Left cardiac atrium (tissue), 4 donors: ENCODE results near the gene LYPD6B. TPM values are rescaled to one million over a fixed set of nuclear protein-coding genes. Genes with fewer than 3 reads are reported as not detected.
A peak's percentile ranks its signal among the peaks of the same experiment; 100 is the strongest.

ENCODE experiments used
- ATAC-seq, 2 donors: fragments of 200-7000 bp; cut with Tn5 transposase; one replicate each; pipeline ENCODE4 v1.9.1; 2020; ENCODE audit warnings: mild to moderate bottlenecking in 2 of 2, moderate library complexity in 2 of 2
- DNase-seq: peaks from one replicate; pipeline ENCODE4 v3.0.0-alpha.2; 2020
- intact Hi-C, 2 donors: fragments of 100-400 bp; cut with DNase I; formaldehyde crosslinking; loops; one replicate each; pipeline versions ENCODE4 v1.14.1 to v1.15.1; 2022 to 2023
- total RNA-seq, 2 donors: library from RNA; stranded (reverse); fragmentation: NEBNext Ultra II Directional; extraction: Animal tissue kit (Norgen Biotek cat#: 25700); gene quantifications; one replicate each; pipeline ENCODE4 v1.2.1, GENCODE V29; 2021
- donor health status: DM: no; HTN: yes; CAD: no.
- donor health status: DM: no; HTN: yes; CAD: no; lungs with severe emphysema.
- donor health status: DM: yes; HTN: yes; CAD: no.
- donor health status: Dilated cardiomyopathy.

LYPD6B gene
- total RNA-seq, 2 donors from 2014 or later: not detected

DNA sequence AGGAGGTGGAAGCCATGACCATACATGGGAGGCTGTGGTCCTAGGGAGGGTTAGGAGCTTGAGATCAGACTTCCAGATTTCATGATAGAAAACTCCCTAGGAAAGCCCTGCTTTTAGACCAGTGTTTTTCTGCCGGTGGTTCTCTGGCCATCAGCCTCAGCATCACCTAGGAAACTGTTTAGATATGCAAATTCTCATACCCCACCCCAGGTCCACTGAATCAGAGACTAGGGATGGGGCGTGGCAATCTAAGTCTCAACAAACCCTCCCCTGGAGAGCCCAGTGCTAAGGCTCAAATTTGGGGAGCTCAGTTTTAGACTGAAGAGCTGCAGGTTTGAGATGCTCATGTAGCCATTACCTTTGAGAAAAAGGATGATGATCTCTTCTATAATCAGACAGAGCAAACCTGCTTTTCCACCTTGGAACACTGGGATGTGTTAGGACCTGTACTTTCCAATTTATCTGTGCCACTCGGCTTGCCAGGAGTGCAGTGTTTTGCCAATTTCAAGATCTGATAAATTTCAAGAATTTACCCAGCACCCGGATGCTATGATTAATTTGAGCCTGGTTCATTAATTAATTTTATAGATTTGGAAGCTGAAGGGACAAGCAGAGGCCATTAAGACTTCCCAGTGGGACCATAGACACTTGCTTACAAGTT is 31.5 kb upstream of the LYPD6B start:
- ATAC-seq: no peak
- intact Hi-C loops: no loop called here
- DNase-seq: no peak

DNA sequence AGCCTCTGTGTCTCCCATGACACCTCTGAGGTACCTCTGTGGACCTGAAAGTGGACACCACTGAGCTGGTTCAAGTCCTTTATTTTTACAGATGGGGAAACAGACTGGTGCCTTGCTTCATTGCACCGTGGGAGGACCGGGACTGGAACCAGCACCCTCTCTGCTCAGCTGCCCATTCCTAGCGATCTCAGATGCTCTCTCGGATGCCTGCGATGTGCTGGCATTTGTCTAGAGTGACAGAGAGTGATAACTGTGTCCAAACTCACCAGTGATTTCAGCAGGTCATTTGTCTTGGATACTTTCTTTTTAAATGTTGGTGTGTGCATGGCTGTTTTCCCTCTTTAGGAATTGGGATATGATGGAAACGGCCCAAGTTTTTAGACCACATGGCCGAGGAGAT is 30.1 kb upstream of the LYPD6B start:
- intact Hi-C loops: no loop called here
- no peak for DNase-seq
- ATAC-seq: no peak

GRCh38 chr2:149009576-149010461 is 28.7 kb upstream of the LYPD6B start:
- ATAC-seq (no peak), DNase-seq (no peak)
- intact Hi-C loops: no loop called here

GRCh38 chr2:149012545-149012944 is 26.0 kb upstream of the LYPD6B start:
- no peak for ATAC-seq
- intact Hi-C loops: no loop called here
- DNase-seq: no peak

DNA sequence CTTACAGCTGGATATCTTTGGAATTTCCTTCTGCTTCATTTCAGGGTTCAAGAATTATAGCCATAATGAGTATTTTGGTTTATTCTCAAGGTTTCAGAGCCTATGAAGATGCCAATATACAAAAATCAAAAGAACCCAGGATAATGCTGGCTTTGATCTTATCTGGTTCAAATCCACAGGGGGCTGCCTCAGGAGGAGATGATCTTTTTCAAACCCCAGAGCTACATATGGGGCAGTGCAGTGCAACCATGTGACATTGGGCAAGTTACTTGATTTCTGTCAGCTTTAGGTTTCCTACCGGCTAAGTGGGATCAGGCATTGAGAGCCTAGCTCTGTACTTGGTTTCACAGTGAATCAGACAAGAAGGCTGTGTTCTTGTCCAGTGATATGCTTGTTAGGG is 23.0 kb upstream of the LYPD6B start:
- intact Hi-C loops: loop anchor here in 1 of 2 donors (5.0 kb wide), 1 partner anchor 547 kb away; no protein-coding TSS in a partner anchor
- DNase-seq (no peak), ATAC-seq (no peak)

DNA sequence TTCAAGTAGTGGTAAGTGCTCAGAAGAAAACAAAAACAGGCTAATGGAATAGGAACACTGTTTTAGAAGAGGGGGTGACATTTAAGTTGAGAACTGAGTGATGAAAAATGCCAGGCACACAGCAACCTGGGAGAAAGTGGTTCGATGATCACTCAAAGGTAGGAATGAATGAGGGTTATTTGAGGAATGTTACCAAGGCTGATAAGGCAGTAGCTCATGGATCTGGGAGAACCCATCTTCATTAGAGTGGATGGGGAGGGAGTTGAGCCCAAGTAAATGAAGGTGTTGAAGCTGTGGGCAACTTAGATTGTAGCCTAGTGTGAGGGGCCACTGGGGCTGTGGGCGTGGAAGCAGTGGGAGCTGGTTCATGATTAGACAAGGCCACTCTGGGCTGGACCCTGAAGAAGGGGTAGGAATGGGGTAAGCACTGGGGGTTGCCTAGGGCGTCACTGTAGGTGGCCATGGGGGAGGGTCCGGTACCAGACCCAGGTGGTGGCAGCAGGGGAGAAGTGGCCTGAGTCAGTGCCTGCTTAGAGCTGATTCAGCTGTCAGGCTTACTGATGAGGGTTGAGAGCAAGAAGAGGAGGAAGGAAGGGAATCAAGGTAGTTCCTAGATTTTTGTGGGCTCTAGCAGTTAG is 22.5 kb upstream of the LYPD6B start:
- intact Hi-C loops: loop anchor here in 1 of 2 donors (5.0 kb wide), 1 partner anchor 546 kb away; no protein-coding TSS in a partner anchor

DNA sequence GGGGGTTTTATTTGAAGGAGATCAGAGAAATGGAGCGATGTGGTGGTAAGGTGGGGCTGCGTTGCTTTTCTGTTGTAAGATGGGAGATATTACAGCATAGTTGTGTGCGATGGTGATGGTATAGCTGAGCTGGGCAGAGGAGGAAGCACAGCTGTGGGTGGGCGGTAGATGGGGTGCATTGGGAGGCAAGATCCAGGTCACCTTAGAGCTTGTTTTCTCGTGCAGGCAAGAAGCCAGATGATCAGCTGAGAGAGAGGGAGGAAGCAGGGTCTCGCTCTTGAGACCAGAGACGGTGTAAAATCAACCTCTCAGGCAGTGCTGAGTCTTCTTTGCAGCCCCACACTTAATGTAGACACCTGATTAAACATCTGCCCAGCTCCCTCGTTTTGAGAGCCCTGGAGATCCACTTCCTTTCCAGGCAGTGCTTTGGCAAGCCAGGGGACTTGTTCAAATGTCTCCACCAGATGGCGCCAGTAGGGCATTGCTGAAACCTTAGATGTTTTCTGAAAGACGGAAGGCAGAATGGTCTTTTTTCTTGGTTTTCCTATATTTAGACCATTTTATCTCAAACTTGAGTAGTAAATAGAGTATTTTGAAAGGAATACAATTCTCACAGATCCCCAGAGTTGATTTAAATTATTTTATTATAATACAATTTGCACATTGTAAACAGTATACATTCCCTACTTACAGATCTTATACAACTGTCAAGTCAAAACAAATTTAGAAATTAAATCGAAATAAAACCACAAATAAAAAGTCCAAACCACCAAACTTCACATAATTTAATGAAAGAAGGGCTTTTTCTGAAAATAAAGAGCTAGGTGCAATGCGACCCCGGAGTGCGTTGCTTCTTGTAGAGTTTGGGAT is 21.1 kb upstream of the LYPD6B start:
- intact Hi-C loops: loop anchor here (1.0 to 5.0 kb wide), 2 partner anchors 544 to 545 kb away; no protein-coding TSS in a partner anchor
- DNase-seq: peak; percentile 81
- ATAC-seq: peak; percentile 73 to 77

More for the DNA sequence above, 22.5 kb upstream of the LYPD6B start:
- no peak for ATAC-seq
- no peak for DNase-seq

GRCh38 chr2:149018981-149019380 is 19.5 kb upstream of the LYPD6B start:
- DNase-seq (no peak), ATAC-seq (no peak)
- intact Hi-C loops: loop anchor here in 1 of 2 donors (5.0 kb wide), 1 partner anchor 543 kb away; no protein-coding TSS in a partner anchor

GRCh38 chr2:149019768-149020167 is 18.7 kb upstream of the LYPD6B start:
- intact Hi-C loops: loop anchor here in 1 of 2 donors (5.0 kb wide), 1 partner anchor 543 kb away; no protein-coding TSS in a partner anchor
- ATAC-seq (no peak), DNase-seq (no peak)

GRCh38 chr2:149020432-149020851 is 18.1 kb upstream of the LYPD6B start:
- intact Hi-C loops: no loop called here
- DNase-seq (no peak), ATAC-seq (no peak)

DNA sequence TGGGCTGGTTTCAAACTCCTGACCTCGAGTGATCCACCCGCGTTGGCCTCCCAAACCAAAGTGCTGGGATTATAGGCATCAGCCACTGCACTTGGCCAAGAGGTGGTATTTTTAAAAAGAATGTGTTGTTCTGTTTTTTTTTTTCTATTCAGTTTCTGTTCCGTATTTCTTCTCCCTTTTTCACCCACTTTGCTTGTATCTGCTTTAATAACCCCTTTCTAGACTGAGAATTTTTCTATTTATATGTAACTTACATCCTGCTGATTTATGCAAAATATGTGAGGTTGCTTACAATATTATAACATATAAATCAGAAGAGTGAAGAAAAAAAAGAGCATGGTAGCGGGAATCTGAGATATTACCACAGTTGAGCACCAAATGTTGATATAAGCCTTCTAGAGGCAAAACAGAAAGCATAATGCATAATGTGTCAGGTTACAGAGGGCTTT is 17.2 kb upstream of the LYPD6B start:
- no peak for ATAC-seq
- intact Hi-C loops: no loop called here
- DNase-seq: no peak

DNA sequence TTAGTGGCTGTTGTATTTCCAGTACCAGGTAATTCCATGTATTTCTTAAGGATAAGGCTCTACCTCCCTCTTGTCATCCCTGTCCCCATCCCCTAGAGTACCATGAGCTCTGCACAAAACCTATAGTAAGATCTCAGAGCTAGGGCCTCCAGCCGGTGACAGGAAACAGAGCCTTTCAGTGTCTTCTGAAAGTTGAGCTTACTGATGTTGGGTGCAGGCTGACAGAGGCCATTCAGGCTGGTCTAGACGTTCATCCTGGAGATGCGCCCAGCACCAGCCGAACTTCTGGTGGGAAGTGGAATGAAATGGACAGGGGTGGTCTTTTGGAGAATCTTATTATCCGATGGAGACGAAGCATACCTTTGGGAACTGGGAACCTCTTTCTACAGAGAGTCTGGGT is 16.7 kb upstream of the LYPD6B start:
- no peak for ATAC-seq
- DNase-seq: no peak
- intact Hi-C loops: no loop called here

- no peak for ATAC-seq
- DNase-seq: no peak
- intact Hi-C loops: no loop called here
Measured at GRCh38 chr2:149023091-149023490, 15.4 kb upstream of the LYPD6B start.

DNA sequence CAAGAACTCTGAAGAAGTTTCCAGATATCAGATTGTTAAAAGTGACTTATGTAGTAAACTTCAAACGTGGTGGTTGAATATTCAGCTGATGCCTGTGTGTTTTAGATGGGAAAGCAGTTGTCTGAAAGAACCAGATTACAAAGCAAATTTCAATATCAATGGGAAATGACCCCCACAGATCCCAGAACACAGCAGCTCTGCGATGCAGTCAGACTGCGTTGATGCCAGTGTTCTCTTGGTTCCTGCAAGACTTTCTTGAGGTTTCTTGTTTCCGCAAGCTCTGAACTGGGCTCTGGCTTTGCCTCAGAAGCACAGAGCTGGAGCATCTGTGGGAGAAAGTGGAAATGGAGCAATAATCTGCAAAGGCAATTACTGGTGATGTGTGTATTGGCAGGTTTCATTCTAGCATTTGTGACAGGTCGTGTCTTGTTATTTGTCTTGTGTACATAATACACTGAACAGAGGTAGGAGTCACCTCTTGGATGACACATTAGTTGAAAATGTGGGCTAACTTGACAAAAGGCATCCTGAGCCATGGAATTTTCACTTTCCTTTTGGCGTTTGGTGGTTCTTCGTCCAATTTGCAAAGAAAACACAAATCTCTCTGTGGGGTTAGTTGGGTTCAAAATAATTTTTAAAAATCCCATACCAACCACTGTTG is 10.8 kb upstream of the LYPD6B start:
- DNase-seq (no peak), ATAC-seq (no peak)
- intact Hi-C loops: loop anchor here in 1 of 2 donors (5.0 kb wide), 1 partner anchor 530 kb away; no protein-coding TSS in a partner anchor

- DNase-seq: no peak
- intact Hi-C loops: loop anchor here in 1 of 2 donors (5.0 kb wide), 1 partner anchor 529 kb away; no protein-coding TSS in a partner anchor
- ATAC-seq: no peak
Measured at GRCh38 chr2:149028377-149028776, 10.1 kb upstream of the LYPD6B start.

GRCh38 chr2:149028891-149029290 is 9.6 kb upstream of the LYPD6B start:
- ATAC-seq (no peak), DNase-seq (no peak)
- intact Hi-C loops: loop anchor here in 1 of 2 donors (5.0 kb wide), 1 partner anchor 528 kb away; no protein-coding TSS in a partner anchor

GRCh38 chr2:149029307-149029965 is 9.1 kb upstream of the LYPD6B start:
- ATAC-seq (no peak), DNase-seq (no peak)
- intact Hi-C loops: loop anchor here in 1 of 2 donors (5.0 kb wide), 1 partner anchor 528 kb away; no protein-coding TSS in a partner anchor
